IPS-15b (cell line): ENCODE results near the gene PA2G4.
"Not testable (repeated sequence)": the region's sequence is repeated elsewhere in the genome, so short reads cannot be mapped to it uniquely, and the experiment has no call there.

ENCODE experiments used
- H3K27me3 ChIP-seq: one replicate; pipeline ENCODE4 v1.6.1; 2013; ENCODE audit warnings: low read length; ENCODE audit not compliant: control insufficient read depth, insufficient read depth
- H3K36me3 ChIP-seq: one replicate; pipeline ENCODE4 v1.6.1; 2013; ENCODE audit warnings: low read length; ENCODE audit not compliant: control insufficient read depth, insufficient read depth
- H3K4me1 ChIP-seq: one replicate; pipeline ENCODE4 v1.6.1; 2013; ENCODE audit warnings: mild to moderate bottlenecking, low read length; ENCODE audit not compliant: control insufficient read depth, insufficient read depth
- H3K4me3 ChIP-seq: one replicate; pipeline ENCODE4 v1.5.1; 2013; ENCODE audit warnings: low read depth, low read length
- H3K9ac ChIP-seq: one replicate; pipeline ENCODE4 v1.6.1; 2013; ENCODE audit warnings: low read depth, mild to moderate bottlenecking, low read length
- H3K9me3 ChIP-seq: one replicate; pipeline ENCODE4 v1.6.1; 2013; ENCODE audit warnings: mild to moderate bottlenecking, low read length; ENCODE audit not compliant: control insufficient read depth, insufficient read depth

Gene PA2G4

GRCh38 chr12:56103066-56103711, 1.2 kb upstream of the PA2G4 start:
- Histone ChIP-seq H3K36me3 (peaks cover 39% of the 10 kb centered on the region), H3K9me3 (no peaks in the 10 kb centered on the region), H3K4me1 (peaks cover 16% of the 10 kb centered on the region), H3K4me3 (peak overlapping the region; percentile 93), H3K27me3 (no peaks in the 10 kb centered on the region), H3K9ac (peak overlapping the region; percentile 82)

GRCh38 chr12:56103823-56104108, 593 bp upstream of the PA2G4 start:
- Histone ChIP-seq H3K36me3 (peaks cover 33% of the 10 kb centered on the region), H3K4me3 (peak overlapping the region; percentile 93), H3K9ac (peak overlapping the region; percentile 82)

GRCh38 chr12:56104815-56105608, 653 bp downstream of the PA2G4 start:
- H3K4me1 ChIP-seq, result peaks cover 16% of the 10 kb centered on the region
- no peaks in the 10 kb centered on the region for H3K27me3 ChIP-seq
- peaks cover 31% of the 10 kb centered on the region for H3K36me3 ChIP-seq
- H3K4me3 ChIP-seq, result peak overlapping the region; percentile 93
- peak overlapping the region; percentile 90 for H3K9ac ChIP-seq
- H3K9me3 ChIP-seq, result no peaks in the 10 kb centered on the region

More at GRCh38 chr12:56103823-56104108, 593 bp upstream of the PA2G4 start:
- peaks cover 16% of the 10 kb centered on the region for H3K4me1 ChIP-seq
- H3K27me3 ChIP-seq, result no peaks in the 10 kb centered on the region
- H3K9me3 ChIP-seq, result no peaks in the 10 kb centered on the region

GRCh38 chr12:56105609-56105902, 1.2 kb downstream of the PA2G4 start:
- peaks cover 36% of the 10 kb centered on the region for H3K36me3 ChIP-seq
- H3K27me3 ChIP-seq, result no peaks in the 10 kb centered on the region
- H3K9ac ChIP-seq, result peak overlapping the region; percentile 41
- H3K4me1 ChIP-seq, result peaks cover 16% of the 10 kb centered on the region
- no peaks in the 10 kb centered on the region for H3K9me3 ChIP-seq
- peak overlapping the region; percentile 93 for H3K4me3 ChIP-seq

- peaks cover 16% of the 10 kb centered on the region for H3K4me1 ChIP-seq
Observed at GRCh38 chr12:56107242-56107641, 2.9 kb downstream of the PA2G4 start.

GRCh38 chr12:56110571-56110970, 6.2 kb downstream of the PA2G4 start:
- Histone ChIP-seq H3K36me3 (peaks cover 44% of the 10 kb centered on the region), H3K9ac (no peak overlapping the region), H3K4me1 (peaks cover 8% of the 10 kb centered on the region), H3K4me3 (no peak overlapping the region), H3K9me3 (no peaks in the 10 kb centered on the region), H3K27me3 (no peaks in the 10 kb centered on the region)

More at GRCh38 chr12:56107242-56107641, 2.9 kb downstream of the PA2G4 start:
- H3K9ac ChIP-seq, result no peak overlapping the region
- H3K36me3 ChIP-seq, result peaks cover 39% of the 10 kb centered on the region
- H3K27me3 ChIP-seq, result no peaks in the 10 kb centered on the region
- H3K4me3 ChIP-seq, result no peak overlapping the region
- H3K9me3 ChIP-seq, result no peaks in the 10 kb centered on the region

- no peak overlapping the region for H3K9ac ChIP-seq
- no peaks in the 10 kb centered on the region for H3K27me3 ChIP-seq
- H3K4me1 ChIP-seq, result peaks cover 3% of the 10 kb centered on the region
- H3K4me3 ChIP-seq, result no peak overlapping the region
- H3K9me3 ChIP-seq, result no peaks in the 10 kb centered on the region
- H3K36me3 ChIP-seq, result peaks cover 30% of the 10 kb centered on the region
Observed at GRCh38 chr12:56114084-56114483, 9.7 kb downstream of the PA2G4 start.

GRCh38 chr12:56115329-56115728, 11.0 kb downstream of the PA2G4 start:
- Histone ChIP-seq H3K4me3 (peak overlapping the region; percentile 95), H3K36me3 (peaks cover 18% of the 10 kb centered on the region), H3K9ac (peak overlapping the region; percentile 51)

GRCh38 chr12:56116267-56117081, 12.1 kb downstream of the PA2G4 start, which contains the start of gene RPL41:
TSS of gene RPL41 (plus strand) at chr12:56116633.
- H3K27me3 ChIP-seq, result no peaks in the 10 kb centered on the region
- no peaks in the 10 kb centered on the region for H3K9me3 ChIP-seq
- H3K4me1 ChIP-seq, result peaks cover 9% of the 10 kb centered on the region
- peak within 1 kb of the TSS; percentile 95 for H3K9ac ChIP-seq
- H3K4me3 ChIP-seq, result peak within 1 kb of the TSS; percentile 95
- H3K36me3 ChIP-seq, result peaks cover 12% of the 10 kb centered on the region

More at GRCh38 chr12:56115329-56115728, 11.0 kb downstream of the PA2G4 start:
- Histone ChIP-seq H3K9me3 (no peaks in the 10 kb centered on the region), H3K27me3 (no peaks in the 10 kb centered on the region), H3K4me1 (peaks cover 9% of the 10 kb centered on the region)

GRCh38 chr12:56117082-56117706, 12.8 kb downstream of the PA2G4 start:
- Histone ChIP-seq H3K9ac (peak overlapping the region; percentile 95), H3K4me3 (peak overlapping the region; percentile 95), H3K36me3 (peaks cover 12% of the 10 kb centered on the region)
- H3K27me3 ChIP-seq, H3K9me3 ChIP-seq, H3K4me1 ChIP-seq: not testable (repeated sequence)
